Small intestine (tissue), 7 donors: ENCODE data around the gene CEP152. TPM values are rescaled to one million over a fixed set of nuclear protein-coding genes. Genes with fewer than 3 reads are reported as not detected.

ENCODE experiments used
- DNase-seq, 2 donors: peaks; one replicate each; pipeline versions ENCODE4 v3.0.0 to v3.0.0-alpha.2; 2013
- FAIRE-seq: peaks from 2 replicates; lab custom pipeline; 2012; peaks lifted over from hg19 to GRCh38; lab: Jason Lieb, UNC
- H3K27ac ChIP-seq, 3 donors: one replicate each; pipeline ENCODE4 v1.5.1; 2013; ENCODE audit warnings: low read length in 2 of 3, mild to moderate bottlenecking in 2 of 3, control low read depth in 1 of 3, inconsistent platforms in 1 of 3, low read depth in 1 of 3, moderate library complexity in 1 of 3
- H3K27me3 ChIP-seq, 3 donors: one replicate each; pipeline ENCODE4 v1.6.1; 2013; ENCODE audit warnings: low read length in 3 of 3, inconsistent platforms in 1 of 3; ENCODE audit not compliant: control insufficient read depth in 3 of 3, insufficient read depth in 3 of 3
- H3K36me3 ChIP-seq, 3 donors: one replicate each; pipeline ENCODE4 v1.6.1; 2013; ENCODE audit warnings: low read length in 3 of 3, inconsistent platforms in 1 of 3, low read depth in 1 of 3, mild to moderate bottlenecking in 1 of 3, moderate library complexity in 1 of 3; ENCODE audit not compliant: control insufficient read depth in 3 of 3, insufficient read depth in 2 of 3
- H3K4me1 ChIP-seq, 3 donors: one replicate each; pipeline ENCODE4 v1.6.1; 2013; ENCODE audit warnings: low read length in 2 of 3, inconsistent platforms in 1 of 3, low read depth in 1 of 3, mild to moderate bottlenecking in 1 of 3, moderate library complexity in 1 of 3; ENCODE audit not compliant: control insufficient read depth in 3 of 3, insufficient read depth in 2 of 3
- H3K4me3 ChIP-seq, 3 donors: one replicate each; pipeline ENCODE4 v1.5.1; 2013; ENCODE audit warnings: low read length in 3 of 3, control low read depth in 1 of 3, inconsistent platforms in 1 of 3, low read depth in 1 of 3, mild to moderate bottlenecking in 1 of 3, moderate library complexity in 1 of 3
- H3K9me3 ChIP-seq, 2 donors: one replicate each; pipeline ENCODE4 v1.6.1; 2013; ENCODE audit warnings: low read depth in 1 of 2, low read length in 1 of 2; ENCODE audit not compliant: control insufficient read depth in 2 of 2, insufficient read depth in 1 of 2
- WGBS, 3 donors: extraction: QIAGEN DNeasy Blood & Tissue Kit; methylation state at CpG; one replicate each; pipeline ENCODE4 v1.1.7; 2013; 5-methylcytosine and 5-hydroxymethylcytosine counted together
- polyA plus RNA-seq, 4 donors: library from polyadenylated mRNA; stranded (reverse) in 3 of 4; unstranded in 1 of 4; fragments of 200-250 nt in 3 of 4; fragments of 120-200 nt in 1 of 4; gene quantifications; one replicate each; pipeline versions ENCODE4 v1.2.1 to v1.2.3, GENCODE V29; 2013
- donor health status: healthy with polysubstance abuse.
- donor health status: control.
- donor health status: control.
- donor health status: Bipolar disorder and iron deficiency.
- donor health status: healthy.

The CEP152 gene
- polyA plus RNA-seq, 4 donors, result 1.1 to 5.8 (median 1.6) TPM

DNA sequence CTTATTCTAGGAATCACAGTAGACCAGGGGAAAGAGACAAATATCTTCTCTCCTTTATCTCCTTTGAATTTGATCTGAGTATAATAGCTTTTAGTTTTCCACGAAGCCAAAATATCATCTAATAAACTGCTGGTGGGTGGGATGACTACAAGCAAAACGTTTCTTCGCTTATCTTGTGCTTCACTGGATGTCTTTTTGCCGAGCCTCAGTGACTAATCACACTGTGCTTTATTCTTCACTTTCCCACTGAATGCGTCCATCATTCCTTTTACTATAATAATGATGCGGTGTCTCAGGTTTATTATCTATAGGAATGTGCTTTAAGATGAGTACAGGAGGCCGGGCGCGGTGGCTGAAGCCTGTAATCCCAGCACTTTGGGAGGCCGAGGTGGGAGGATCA lies 32.5 kb downstream of the CEP152 start:
- FAIRE-seq (no peak), DNase-seq (no peak)
- 85 to 90% (median 86%) methylated on average over 10 of the region's 10 CpGs for WGBS, 3 donors

DNA sequence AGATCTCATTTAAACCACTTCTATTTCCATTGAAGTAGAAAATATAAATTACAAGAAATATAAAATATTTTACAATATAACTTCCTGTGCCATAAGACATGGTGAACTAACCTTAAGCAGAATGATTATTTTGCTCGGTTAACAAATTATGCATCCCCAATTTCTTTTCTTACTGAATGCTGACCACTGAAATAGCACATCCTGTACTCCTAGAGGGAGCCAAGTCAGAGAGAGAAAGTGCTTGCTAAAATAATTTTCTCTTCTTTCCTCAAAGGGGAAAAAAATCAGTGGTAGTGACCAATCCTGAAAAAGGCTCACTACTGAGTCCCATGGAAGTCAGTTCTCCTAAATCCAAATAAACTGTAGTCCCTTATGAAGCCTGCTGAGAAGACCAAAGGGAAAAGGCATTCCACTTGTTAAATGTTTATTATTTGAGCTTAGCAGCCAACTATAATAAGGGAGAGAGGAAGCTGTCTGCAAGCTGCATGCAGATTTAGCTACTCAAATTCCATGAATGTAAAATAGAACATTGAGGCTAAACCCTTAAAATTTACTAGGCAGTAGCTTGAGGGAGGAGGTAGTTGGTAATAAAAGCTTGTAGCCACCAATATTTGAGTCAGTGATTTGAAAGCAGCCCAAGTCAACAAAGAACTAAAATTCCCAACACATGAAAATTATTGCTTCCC lies 33.1 kb downstream of the CEP152 start:
- no peaks in the 10 kb centered on the region for H3K9me3 ChIP-seq
- DNase-seq (no peak), FAIRE-seq (no peak)
- H3K36me3 ChIP-seq, result peaks cover 0 to 2% (median 0%) of the 10 kb centered on the region in 3 donors
- H3K4me3 ChIP-seq, result no peak overlapping the region
- H3K4me1 ChIP-seq, result peaks cover 0 to 4% (median 0%) of the 10 kb centered on the region in 3 donors
- no peak overlapping the region for H3K27ac ChIP-seq
- 64 to 89% (median 88%) methylated on average over 1 of the region's 1 CpG for WGBS, 3 donors
- H3K27me3 ChIP-seq, result no peaks in the 10 kb centered on the region

More for the DNA sequence above, 32.5 kb downstream of the CEP152 start:
- no peak overlapping the region for H3K27ac ChIP-seq
- H3K36me3 ChIP-seq, result peaks cover 0 to 2% (median 0%) of the 10 kb centered on the region in 3 donors
- H3K9me3 ChIP-seq, result no peaks in the 10 kb centered on the region
- no peak overlapping the region for H3K4me3 ChIP-seq
- no peaks in the 10 kb centered on the region for H3K27me3 ChIP-seq
- peaks cover 0 to 4% (median 0%) of the 10 kb centered on the region in 3 donors for H3K4me1 ChIP-seq

DNA sequence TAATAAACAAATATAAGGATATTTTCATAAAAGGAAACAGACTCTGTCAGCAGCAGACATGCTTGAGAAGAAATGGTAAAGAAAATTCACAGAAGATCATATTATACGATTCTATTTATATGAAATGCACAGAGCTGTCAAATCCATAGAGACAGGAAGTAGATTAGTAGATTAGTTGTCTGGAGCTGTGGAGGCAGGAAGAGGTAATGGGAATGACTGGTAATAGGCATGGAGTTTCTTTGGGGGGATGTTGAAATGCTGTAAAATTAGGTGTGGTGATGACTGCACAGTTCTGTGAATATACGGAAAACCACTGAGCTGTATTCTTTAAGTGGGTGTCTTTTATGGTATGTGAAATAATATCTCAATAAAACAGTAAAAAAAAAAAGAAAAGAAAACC lies 35.3 kb downstream of the CEP152 start:
- Histone ChIP-seq H3K27me3 (no peaks in the 10 kb centered on the region), H3K27ac (no peak overlapping the region), H3K4me1 (no peaks in the 10 kb centered on the region), H3K9me3 (no peaks in the 10 kb centered on the region), H3K4me3 (no peak overlapping the region), H3K36me3 (peaks cover 0 to 5% (median 0%) of the 10 kb centered on the region in 3 donors)
- DNase-seq, result no peak
- no peak for FAIRE-seq
- 86 to 97% (median 95%) methylated on average over 2 of the region's 2 CpGs for WGBS, 3 donors

DNA sequence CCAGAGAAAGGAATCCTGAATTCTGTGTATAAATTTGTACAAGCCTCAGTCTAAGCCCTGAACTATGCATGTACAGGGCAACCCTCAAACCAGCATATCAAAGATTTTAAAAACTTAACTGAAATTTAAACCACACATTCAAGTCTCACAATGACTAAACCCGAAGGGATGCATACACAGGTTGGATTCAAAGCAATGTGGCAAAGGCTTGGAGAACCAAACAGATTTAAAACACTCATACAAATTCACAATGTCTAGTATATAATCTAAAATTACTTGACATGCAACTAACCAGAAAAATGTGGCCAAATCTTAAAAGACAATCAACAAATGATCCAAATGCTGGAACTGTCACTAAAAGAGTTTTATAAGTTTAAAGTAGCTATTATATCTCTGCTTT lies 36.4 kb downstream of the CEP152 start:
- H3K4me3 ChIP-seq, result no peak overlapping the region
- H3K4me1 ChIP-seq, result no peaks in the 10 kb centered on the region
- H3K27ac ChIP-seq, result no peak overlapping the region
- DNase-seq, result no peak
- H3K36me3 ChIP-seq, result peaks cover 0 to 3% (median 0%) of the 10 kb centered on the region in 3 donors
- H3K9me3 ChIP-seq, result no peaks in the 10 kb centered on the region
- WGBS, 3 donors, result 90 to 100% (median 94%) methylated on average over 1 of the region's 1 CpG
- no peak for FAIRE-seq
- no peaks in the 10 kb centered on the region for H3K27me3 ChIP-seq

DNA sequence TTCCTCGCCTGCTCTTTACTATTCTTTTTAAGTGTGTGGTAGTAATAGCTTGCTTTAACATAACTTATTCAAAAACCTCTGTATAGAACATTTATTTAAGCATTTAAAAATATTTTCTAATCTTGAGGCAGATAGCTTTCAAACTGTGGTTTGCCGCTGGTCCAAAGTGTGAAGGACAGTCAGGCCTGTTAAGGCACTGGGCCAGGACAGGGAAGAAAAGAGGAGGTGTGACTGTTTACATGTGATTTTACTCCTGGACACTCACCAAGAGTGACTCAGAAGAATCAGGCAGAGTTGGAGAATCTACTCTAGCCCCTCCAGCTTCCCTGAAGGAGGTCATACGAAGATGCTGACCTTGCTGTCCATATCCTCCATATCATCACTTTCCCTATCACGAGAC lies 44.7 kb downstream of the CEP152 start:
- 84 to 90% (median 85%) methylated on average over 4 of the region's 4 CpGs for WGBS, 3 donors

DNA sequence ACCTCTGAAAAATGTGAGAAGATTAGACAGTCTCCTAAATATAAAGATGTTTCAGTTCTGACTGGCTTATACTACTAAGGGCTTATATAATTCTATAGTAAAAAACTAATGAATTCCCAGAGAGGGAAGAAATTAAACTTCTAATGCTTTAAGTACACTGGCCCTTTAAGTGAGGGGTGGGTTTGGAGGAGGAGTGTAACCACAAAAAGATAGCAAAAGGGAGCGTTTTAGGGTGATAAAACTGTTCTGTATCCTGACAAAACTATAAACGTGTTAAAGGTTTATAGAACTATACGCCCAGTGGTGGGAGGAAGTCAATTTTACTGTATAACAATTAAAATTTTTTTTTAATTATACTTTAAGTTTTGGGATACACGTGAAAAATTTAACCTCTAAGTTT lies 45.8 kb downstream of the CEP152 start:
- FAIRE-seq (no peak), DNase-seq (no peak)
- H3K9me3 ChIP-seq, result no peaks in the 10 kb centered on the region
- 69 to 85% (median 70%) methylated on average over 4 of the region's 4 CpGs for WGBS, 3 donors
- peaks cover 0 to 3% (median 0%) of the 10 kb centered on the region in 3 donors for H3K36me3 ChIP-seq
- H3K27me3 ChIP-seq, result no peaks in the 10 kb centered on the region
- no peak overlapping the region for H3K4me3 ChIP-seq
- H3K4me1 ChIP-seq, result peaks cover 0 to 9% (median 4%) of the 10 kb centered on the region in 3 donors
- H3K27ac ChIP-seq, result no peak overlapping the region

More for the DNA sequence above, 44.7 kb downstream of the CEP152 start:
- H3K4me3 ChIP-seq, result no peak overlapping the region
- peak in 1 of 2 donors; percentile 39 for DNase-seq
- no peak for FAIRE-seq
- H3K4me1 ChIP-seq, result peaks cover 0 to 3% (median 2%) of the 10 kb centered on the region in 3 donors
- no peaks in the 10 kb centered on the region for H3K27me3 ChIP-seq
- no peaks in the 10 kb centered on the region for H3K9me3 ChIP-seq
- peaks cover 0 to 3% (median 0%) of the 10 kb centered on the region in 3 donors for H3K36me3 ChIP-seq
- H3K27ac ChIP-seq, result no peak overlapping the region

DNA sequence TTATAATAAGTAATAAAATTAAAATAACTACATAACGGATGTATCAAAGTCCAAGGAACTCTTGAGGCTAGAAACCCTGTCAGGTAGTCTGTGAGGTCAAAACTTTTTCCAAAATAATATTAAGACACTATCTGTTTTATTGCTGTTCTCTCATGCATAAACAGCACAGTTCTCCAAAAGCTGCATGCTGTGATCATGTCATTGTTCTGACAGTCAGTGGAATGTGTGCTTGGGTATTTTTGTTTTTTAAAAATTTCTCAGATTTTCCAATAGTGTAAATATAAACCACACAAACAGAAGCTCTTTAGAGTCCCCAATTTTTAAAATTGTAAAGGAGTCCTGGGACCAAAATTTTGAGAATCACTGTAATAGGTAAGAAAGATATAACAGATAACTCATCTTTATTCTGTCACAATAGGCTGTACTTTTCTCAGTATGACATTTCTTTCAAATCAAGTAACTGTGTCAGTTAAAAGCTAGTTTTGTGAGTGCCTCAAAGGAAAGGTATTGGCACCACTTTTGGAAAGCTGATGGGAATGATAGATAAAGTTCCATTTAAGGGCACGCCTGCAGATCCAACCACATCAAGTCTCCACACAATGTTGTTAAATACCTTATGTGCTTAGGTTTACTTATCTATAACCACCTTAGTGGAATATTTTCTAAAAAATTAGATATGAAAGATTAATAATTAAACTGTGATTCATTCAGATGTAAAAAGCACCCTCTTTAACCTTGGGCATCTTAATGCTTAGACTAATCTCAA lies 49.3 kb downstream of the CEP152 start:
- peaks cover 0 to 3% (median 0%) of the 10 kb centered on the region in 3 donors for H3K36me3 ChIP-seq
- DNase-seq (peak; percentile 4 to 14), FAIRE-seq (peak; percentile 33)
- 12 to 70% (median 43%) methylated on average over 2 of the region's 2 CpGs for WGBS, 3 donors
- H3K4me1 ChIP-seq, result peaks cover 0 to 10% (median 4%) of the 10 kb centered on the region in 3 donors
- H3K4me3 ChIP-seq, result no peak overlapping the region
- H3K27me3 ChIP-seq, result no peaks in the 10 kb centered on the region
- H3K9me3 ChIP-seq, result no peaks in the 10 kb centered on the region
- H3K27ac ChIP-seq, result no peak overlapping the region

DNA sequence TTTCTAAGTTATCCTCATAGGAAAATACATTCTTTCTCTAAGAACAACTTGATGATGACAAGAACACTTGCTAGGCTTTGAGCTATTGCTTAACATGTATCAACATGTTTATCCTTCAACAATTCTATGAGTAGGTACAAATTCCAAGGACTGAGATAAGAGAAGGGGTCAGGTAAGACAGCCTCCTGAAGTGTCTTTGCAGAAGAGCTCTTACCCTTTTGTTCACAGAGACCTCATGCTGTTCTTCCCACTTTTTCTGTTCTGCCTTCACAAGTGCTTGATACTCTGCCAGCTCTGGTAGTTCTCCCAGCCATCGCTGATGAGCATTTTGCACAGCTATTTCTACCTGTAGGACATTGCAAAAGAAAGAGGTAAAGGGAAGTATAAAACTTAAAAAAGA lies 50.9 kb downstream of the CEP152 start:
- Histone ChIP-seq H3K36me3 (peaks cover 0 to 1% (median 0%) of the 10 kb centered on the region in 3 donors), H3K4me3 (no peak overlapping the region), H3K4me1 (peaks cover 0 to 10% (median 4%) of the 10 kb centered on the region in 3 donors), H3K27ac (no peak overlapping the region), H3K9me3 (no peaks in the 10 kb centered on the region), H3K27me3 (no peaks in the 10 kb centered on the region)
- WGBS, 3 donors, result 72 to 90% (median 88%) methylated on average over 1 of the region's 1 CpG
- DNase-seq (peak; percentile 55 to 58), FAIRE-seq (no peak)
